ENCODE results near the gene ULK4. TPM values are rescaled to one million over a fixed set of nuclear protein-coding genes. Genes with fewer than 3 reads are reported as not detected.

ULK4 gene
- total RNA-seq, 2 experiments from 2014 or later = 9.5 to 10.8 TPM

DNA sequence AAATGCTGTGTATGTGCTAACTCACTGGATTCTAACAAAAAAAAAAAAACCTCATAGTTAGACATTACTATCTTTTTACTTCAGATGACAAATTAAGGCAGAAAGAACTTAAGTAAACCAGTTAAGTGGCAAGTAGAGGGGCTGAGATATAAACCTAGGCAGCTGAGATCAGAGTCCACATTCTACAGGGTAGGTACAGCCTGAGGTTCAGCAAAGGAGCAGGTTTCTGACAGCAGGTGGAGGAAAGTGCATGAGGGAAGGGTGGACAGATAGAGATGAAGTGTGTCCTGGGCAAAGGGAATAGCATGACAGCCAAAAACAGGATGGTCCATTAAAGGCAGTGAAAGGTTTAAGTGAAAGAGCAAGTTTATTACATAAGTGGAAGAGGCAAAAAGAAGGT, 329.2 kb downstream of the ULK4 start:
- intact Hi-C loops (cut with micrococcal nuclease) = no loop called here
- H3K27me3 Mint-ChIP-seq = no peaks in the 10 kb centered on the region
- ChIA-PET POLR2A (no interaction called here), CTCF (no interaction called here)
- H3K9me3 Mint-ChIP-seq = no peaks in the 10 kb centered on the region
- H3K36me3 Mint-ChIP-seq = no peaks in the 10 kb centered on the region
- H3K4me3 Mint-ChIP-seq = no peak overlapping the region
- no peak overlapping the region for H3K27ac Mint-ChIP-seq
- no peaks in the 10 kb centered on the region for H3K4me1 Mint-ChIP-seq (ENCODE audit: low read depth)
- DNase-seq = no peak

- CTCF ChIA-PET = no interaction called here
- Mint-ChIP-seq H3K4me1 (ENCODE audit: low read depth) (no peaks in the 10 kb centered on the region), H3K27ac (no peak overlapping the region), H3K36me3 (no peaks in the 10 kb centered on the region), H3K4me3 (no peak overlapping the region), H3K9me3 (no peaks in the 10 kb centered on the region), H3K27me3 (no peaks in the 10 kb centered on the region)
- intact Hi-C loops (cut with micrococcal nuclease) = no loop called here
- DNase-seq = no peak
- POLR2A ChIA-PET = no interaction called here
Observed at GRCh38 chr3:41630708-41631107, 331.2 kb downstream of the ULK4 start.

GRCh38 chr3:41629986-41630385, 331.9 kb downstream of the ULK4 start:
- ChIA-PET CTCF (no interaction called here), POLR2A (no interaction called here)
- H3K27ac Mint-ChIP-seq = no peak overlapping the region
- DNase-seq = no peak
- no peaks in the 10 kb centered on the region for H3K4me1 Mint-ChIP-seq (ENCODE audit: low read depth)
- intact Hi-C loops (cut with micrococcal nuclease) = no loop called here
- no peaks in the 10 kb centered on the region for H3K27me3 Mint-ChIP-seq
- no peaks in the 10 kb centered on the region for H3K36me3 Mint-ChIP-seq
- no peak overlapping the region for H3K4me3 Mint-ChIP-seq
- no peaks in the 10 kb centered on the region for H3K9me3 Mint-ChIP-seq

- intact Hi-C loops (cut with micrococcal nuclease) = no loop called here
- H3K4me3 Mint-ChIP-seq = no peak overlapping the region
- H3K27me3 Mint-ChIP-seq = no peaks in the 10 kb centered on the region
- H3K9me3 Mint-ChIP-seq = no peaks in the 10 kb centered on the region
- POLR2A ChIA-PET = no interaction called here
- no peak overlapping the region for H3K27ac Mint-ChIP-seq
- no peak for DNase-seq
- no peaks in the 10 kb centered on the region for H3K36me3 Mint-ChIP-seq
- H3K4me1 Mint-ChIP-seq (ENCODE audit: low read depth) = no peaks in the 10 kb centered on the region
- CTCF ChIA-PET = no interaction called here
Observed at GRCh38 chr3:41629072-41629471, 332.8 kb downstream of the ULK4 start.

DNA sequence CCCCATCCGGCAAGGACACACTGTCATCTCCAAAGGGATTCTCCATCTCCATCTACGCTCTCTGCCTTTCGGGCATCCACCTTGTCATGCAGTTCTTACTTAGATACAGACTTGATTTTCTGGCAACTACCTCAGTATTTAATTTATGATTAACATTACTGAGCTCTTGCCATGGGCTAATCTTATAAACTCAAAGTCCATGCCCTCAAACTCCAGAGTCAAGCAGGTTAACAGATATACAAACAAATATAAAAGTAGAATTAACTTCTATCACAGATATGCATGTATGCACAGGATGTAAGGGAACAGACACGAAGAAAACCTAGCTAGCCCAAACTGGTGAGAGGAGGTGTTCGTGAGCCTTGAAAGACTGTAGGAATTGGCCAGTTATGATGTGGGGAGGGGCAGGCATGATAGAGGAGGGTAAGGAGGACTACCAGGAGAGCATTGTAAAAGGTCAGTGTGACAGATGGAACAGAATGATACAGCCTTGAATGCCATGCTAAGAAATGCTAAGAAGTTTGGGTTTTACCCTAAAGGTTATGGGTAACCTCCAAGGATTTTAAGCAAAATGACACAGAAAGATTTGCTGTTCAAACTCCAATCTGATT, 334.3 kb downstream of the ULK4 start:
- ChIA-PET CTCF (no interaction called here), POLR2A (no interaction called here)
- no peaks in the 10 kb centered on the region for H3K27me3 Mint-ChIP-seq
- H3K36me3 Mint-ChIP-seq = no peaks in the 10 kb centered on the region
- no peaks in the 10 kb centered on the region for H3K4me1 Mint-ChIP-seq (ENCODE audit: low read depth)
- intact Hi-C loops (cut with micrococcal nuclease) = no loop called here
- no peak overlapping the region for H3K27ac Mint-ChIP-seq
- DNase-seq = no peak
- H3K4me3 Mint-ChIP-seq = no peak overlapping the region
- H3K9me3 Mint-ChIP-seq = no peaks in the 10 kb centered on the region

DNA sequence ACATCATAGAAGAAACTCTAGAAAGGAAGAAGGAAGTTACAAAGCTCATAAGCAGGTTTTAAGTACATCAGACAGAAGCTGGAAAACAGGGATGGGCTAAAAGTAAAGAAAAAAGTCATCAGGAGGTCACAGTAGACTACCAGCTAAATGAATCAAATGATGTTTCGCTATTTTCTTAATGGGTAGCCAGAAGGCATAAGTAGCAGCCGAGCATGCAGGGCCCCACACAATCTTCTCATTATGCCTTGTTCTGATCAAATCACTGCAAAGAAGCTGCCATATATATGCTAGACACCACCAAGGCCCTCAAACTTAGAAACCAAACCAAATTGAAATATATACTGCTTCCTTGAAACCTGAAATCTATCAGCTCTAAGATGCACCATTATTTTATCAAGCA, 349.1 kb downstream of the ULK4 start:
- Mint-ChIP-seq H3K27me3 (no peaks in the 10 kb centered on the region), H3K9me3 (no peaks in the 10 kb centered on the region), H3K36me3 (peaks cover 9% of the 10 kb centered on the region), H3K27ac (no peak overlapping the region), H3K4me3 (no peak overlapping the region), H3K4me1 (ENCODE audit: low read depth) (peaks cover 13% of the 10 kb centered on the region)
- ChIA-PET CTCF (no interaction called here), POLR2A (no interaction called here)
- no peak for DNase-seq
- intact Hi-C loops (cut with micrococcal nuclease) = no loop called here

GRCh38 chr3:41611008-41611407, 350.9 kb downstream of the ULK4 start:
- intact Hi-C loops (cut with micrococcal nuclease) = no loop called here
- CTCF ChIA-PET = no interaction called here
- POLR2A ChIA-PET = no interaction called here
- no peak for DNase-seq
- Mint-ChIP-seq H3K4me1 (ENCODE audit: low read depth) (peaks cover 15% of the 10 kb centered on the region), H3K27me3 (no peaks in the 10 kb centered on the region), H3K4me3 (no peak overlapping the region), H3K27ac (no peak overlapping the region), H3K9me3 (no peaks in the 10 kb centered on the region), H3K36me3 (peaks cover 9% of the 10 kb centered on the region)

DNA sequence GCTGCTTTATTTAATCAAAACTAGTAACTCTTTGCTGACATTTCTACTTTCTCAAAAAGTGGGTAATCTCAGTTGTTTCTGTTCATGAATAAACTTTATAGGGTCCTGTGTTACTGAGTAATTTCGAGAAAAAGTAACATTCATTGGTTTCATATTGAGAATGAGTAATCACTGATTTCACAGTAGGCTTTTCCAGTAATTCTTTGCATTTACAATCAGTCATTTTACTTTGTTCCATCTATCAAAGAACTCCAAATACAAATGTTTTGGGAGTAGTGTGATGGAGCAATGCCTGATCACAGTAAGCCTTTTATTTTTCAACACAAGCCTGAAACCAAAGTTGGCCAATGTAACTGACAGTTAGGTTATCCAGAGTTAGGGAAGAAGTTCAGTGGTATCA, 353.6 kb downstream of the ULK4 start:
- Mint-ChIP-seq H3K27ac (no peak overlapping the region), H3K9me3 (no peaks in the 10 kb centered on the region), H3K4me3 (no peak overlapping the region), H3K4me1 (ENCODE audit: low read depth) (peaks cover 15% of the 10 kb centered on the region), H3K27me3 (no peaks in the 10 kb centered on the region), H3K36me3 (peaks cover 5% of the 10 kb centered on the region)
- intact Hi-C loops (cut with micrococcal nuclease) = loop anchor here (1.0 to 2.0 kb wide), 3 partner anchors 228 to 1271 kb away; no protein-coding TSS in a partner anchor
- ChIA-PET POLR2A (interaction anchor here (0.6 kb wide), 1 partner anchor 900 kb away, joined by 4 read pairs; no protein-coding TSS in a partner anchor), CTCF (no interaction called here)
- no peak for DNase-seq

DNA sequence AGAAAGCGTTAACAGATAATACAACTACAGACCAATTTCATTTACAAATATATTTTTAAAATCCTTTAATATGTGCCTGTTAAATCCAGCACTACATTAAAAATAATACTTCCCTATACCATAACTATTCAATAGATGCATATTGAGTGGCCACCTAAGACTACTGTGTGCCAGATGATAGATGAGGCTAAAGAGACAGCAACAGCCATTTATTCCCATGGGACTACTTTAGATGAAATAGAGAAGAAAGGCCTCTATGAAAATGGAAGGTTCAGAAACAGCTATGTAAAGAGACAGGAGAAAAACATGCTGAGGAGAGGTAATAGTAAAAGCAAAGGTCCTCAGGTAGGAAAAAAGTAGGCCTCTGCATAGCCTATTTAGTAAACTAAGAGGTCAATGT, 358.1 kb downstream of the ULK4 start:
- POLR2A ChIA-PET = no interaction called here
- no peak for DNase-seq
- no peaks in the 10 kb centered on the region for H3K36me3 Mint-ChIP-seq
- no peak overlapping the region for H3K27ac Mint-ChIP-seq
- H3K9me3 Mint-ChIP-seq = no peaks in the 10 kb centered on the region
- intact Hi-C loops (cut with micrococcal nuclease) = no loop called here
- peaks cover 12% of the 10 kb centered on the region for H3K4me1 Mint-ChIP-seq (ENCODE audit: low read depth)
- no peaks in the 10 kb centered on the region for H3K27me3 Mint-ChIP-seq
- CTCF ChIA-PET = no interaction called here
- H3K4me3 Mint-ChIP-seq = no peak overlapping the region

GRCh38 chr3:41602121-41602520, 359.8 kb downstream of the ULK4 start:
- Mint-ChIP-seq H3K27me3 (no peaks in the 10 kb centered on the region), H3K4me3 (no peak overlapping the region), H3K9me3 (no peaks in the 10 kb centered on the region), H3K27ac (no peak overlapping the region), H3K36me3 (no peaks in the 10 kb centered on the region), H3K4me1 (ENCODE audit: low read depth) (no peaks in the 10 kb centered on the region)
- intact Hi-C loops (cut with micrococcal nuclease) = no loop called here
- POLR2A ChIA-PET = no interaction called here
- no peak for DNase-seq
- CTCF ChIA-PET = no interaction called here

DNA sequence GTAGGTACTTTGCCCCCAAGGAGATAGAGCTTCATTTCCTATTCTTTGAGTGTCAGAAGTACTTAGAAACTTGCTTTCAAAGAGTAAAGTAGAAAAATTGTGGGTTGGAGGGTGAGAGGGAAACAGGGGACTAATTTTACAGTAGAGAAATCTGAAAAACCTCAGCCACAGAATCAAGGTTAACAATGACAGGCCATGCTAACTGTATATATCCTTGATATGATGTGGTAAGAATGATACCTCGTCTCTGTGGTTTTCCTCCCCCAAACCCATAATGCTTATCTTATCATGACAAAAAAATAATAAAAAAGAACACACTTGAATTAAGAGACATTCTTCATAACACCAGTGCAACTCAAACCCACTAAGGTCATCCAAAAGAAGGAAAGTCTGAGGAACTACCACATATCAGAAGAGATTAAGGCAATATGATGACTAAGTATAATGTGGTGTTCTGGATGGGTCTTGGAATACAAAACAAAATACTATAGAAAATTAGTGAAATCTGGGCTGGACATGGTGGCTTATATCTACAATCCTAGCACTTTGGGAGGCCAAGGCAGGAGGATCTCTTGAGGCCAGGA, 360.4 kb downstream of the ULK4 start:
- H3K27me3 Mint-ChIP-seq = no peaks in the 10 kb centered on the region
- DNase-seq = no peak
- POLR2A ChIA-PET = no interaction called here
- H3K9me3 Mint-ChIP-seq = no peaks in the 10 kb centered on the region
- no peak overlapping the region for H3K4me3 Mint-ChIP-seq
- intact Hi-C loops (cut with micrococcal nuclease) = no loop called here
- CTCF ChIA-PET = no interaction called here
- H3K27ac Mint-ChIP-seq = no peak overlapping the region
- H3K36me3 Mint-ChIP-seq = no peaks in the 10 kb centered on the region
- no peaks in the 10 kb centered on the region for H3K4me1 Mint-ChIP-seq (ENCODE audit: low read depth)

- Mint-ChIP-seq H3K4me3 (no peak overlapping the region), H3K27me3 (no peaks in the 10 kb centered on the region), H3K27ac (no peak overlapping the region), H3K36me3 (no peaks in the 10 kb centered on the region), H3K9me3 (no peaks in the 10 kb centered on the region), H3K4me1 (ENCODE audit: low read depth) (no peaks in the 10 kb centered on the region)
- DNase-seq = no peak
- CTCF ChIA-PET = no interaction called here
- intact Hi-C loops (cut with micrococcal nuclease) = no loop called here
- POLR2A ChIA-PET = no interaction called here
Observed at GRCh38 chr3:41600616-41601015, 361.3 kb downstream of the ULK4 start.

- H3K36me3 Mint-ChIP-seq = no peaks in the 10 kb centered on the region
- H3K9me3 Mint-ChIP-seq = no peaks in the 10 kb centered on the region
- H3K27ac Mint-ChIP-seq = no peak overlapping the region
- DNase-seq = no peak
- intact Hi-C loops (cut with micrococcal nuclease) = no loop called here
- no peaks in the 10 kb centered on the region for H3K4me1 Mint-ChIP-seq (ENCODE audit: low read depth)
- H3K27me3 Mint-ChIP-seq = no peaks in the 10 kb centered on the region
- CTCF ChIA-PET = no interaction called here
- H3K4me3 Mint-ChIP-seq = no peak overlapping the region
- POLR2A ChIA-PET = no interaction called here
Observed at GRCh38 chr3:41599127-41599484, 362.8 kb downstream of the ULK4 start.

All from activated CD4-positive, alpha-beta memory T cell treated with anti-CD3 and anti-CD28 coated beads for 36 hours (primary cell).